K562 (cell line): ENCODE measurements around the gene SND1. TPM values are rescaled to one million over a fixed set of nuclear protein-coding genes. Genes with fewer than 3 reads are reported as not detected.

ENCODE experiments used
- CCNT2 ChIP-seq: IDR thresholded peaks from 2 replicates; pipeline ENCODE4 v1.6.1; 2011; ENCODE audit warnings: borderline replicate concordance, low read depth, mild to moderate bottlenecking, moderate library complexity, mixed read lengths, low read length; ENCODE audit not compliant: insufficient read length; ENCODE audit errors: extremely low read depth
- REST ChIP-seq, 2 experiments: fragments of 450-650 bp; formaldehyde crosslinking in 1 of 2; IDR thresholded peaks; 2 replicates each; pipeline versions ENCODE4 v1.4.0 to v1.6.1; 2014 to 2020; ENCODE audit warnings: mild to moderate bottlenecking in 2 of 2, borderline replicate concordance in 1 of 2, low read depth in 1 of 2
- RREB1 ChIP-seq: fragments of 250-450 bp; sonication (Bioruptor Pico); IDR thresholded peaks from 2 replicates; pipeline ENCODE4 v1.4.0; 2020
- polyA plus RNA-seq, 8 experiments: library from polyadenylated mRNA; depleted of rRNA in 4 of 8; stranded (reverse) in 5 of 8; unstranded in 3 of 8; fragments of >200 nt; fragmentation: Nextera tagmentation in 2 of 8; fragmentation: Illumina TruSeq in 1 of 8; extraction: Ambion mirVana in 2 of 8; extraction: Trizol in 1 of 8; gene quantifications; 2 replicates each; pipeline versions ENCODE4 v1.2.1 to v1.2.3, GENCODE V29; 2011 to 2014; ENCODE audit warnings: inconsistent platforms in 1 of 8, missing spikeins in 1 of 8
- total RNA-seq, 7 experiments: library from RNA; depleted of rRNA in 6 of 7; stranded (reverse); fragments of >200 nt in 6 of 7; fragmentation: Illumina TruSeq in 2 of 7; extraction: Trizol in 2 of 7; gene quantifications; 2 replicates each; pipeline versions ENCODE4 v1.2.1 to v1.2.3, GENCODE V29; 2011 to 2021; ENCODE audit warnings: low replicate concordance in 1 of 7

SND1 gene
- total and polyA plus RNA-seq, 9 of the 15 experiments (the other 6 are each of a cell fraction or from before 2014, with no cell fraction given), result 46.5 to 307 (median 191) TPM

GRCh38 chr7:128008744-128009143, 356.8 kb downstream of the SND1 start (continued):
- TF ChIP-seq RREB1 (CRISPR knock-in tag) (no peak), REST (IDR thresholded peaks at IDR 0.05; ENCODE audit: borderline replicate concordance) (no peak), REST (CRISPR knock-in tag; IDR thresholded peaks at IDR 0.05; ENCODE audit: low read depth) (no peak), CCNT2 (no peak)
